Stimulated activated CD4-positive, alpha-beta T cell treated with anti-CD3 and anti-CD28 coated beads, Interleukin-4, amount 100 ng/mL, for 1 hour (primary cell): ENCODE measurements around the gene TCF3.

ENCODE experiments used
- DNase-seq: peaks from one replicate; pipeline ENCODE4 v3.0.0-alpha.2; 2020

TCF3 gene

GRCh38 chr19:1577929-1578618, 74.3 kb downstream of the TCF3 start:
- DNase-seq = no peak

- no peak for DNase-seq
Observed at GRCh38 chr19:1577090-1577928, 75.1 kb downstream of the TCF3 start.

GRCh38 chr19:1576242-1577089, 75.9 kb downstream of the TCF3 start:
- DNase-seq = no peak

GRCh38 chr19:1575323-1576241, 76.8 kb downstream of the TCF3 start:
- no peak for DNase-seq

GRCh38 chr19:1574354-1575136, 77.9 kb downstream of the TCF3 start:
- DNase-seq = no peak

- no peak for DNase-seq
Observed at GRCh38 chr19:1572795-1573194, 79.6 kb downstream of the TCF3 start.

GRCh38 chr19:1571358-1571757, 81.1 kb downstream of the TCF3 start:
- no peak for DNase-seq

GRCh38 chr19:1570836-1571235, 81.6 kb downstream of the TCF3 start:
- no peak for DNase-seq

GRCh38 chr19:1569997-1570396, 82.4 kb downstream of the TCF3 start:
- no peak for DNase-seq

GRCh38 chr19:1568320-1569019, 83.9 kb downstream of the TCF3 start, which contains the start of gene MEX3D:
Gene MEX3D, minus strand, starts transcription at chr19:1568325. Its CDS starts 267 bp downstream, at chr19:1568058.
- DNase-seq = peak; percentile 83

GRCh38 chr19:1567848-1568227, 84.6 kb downstream of the TCF3 start:
- DNase-seq = no peak

- no peak for DNase-seq
Observed at GRCh38 chr19:1567116-1567847, 85.1 kb downstream of the TCF3 start.

GRCh38 chr19:1566392-1567115, 85.9 kb downstream of the TCF3 start:
- DNase-seq = no peak

- no peak for DNase-seq
Observed at GRCh38 chr19:1563251-1563650, 89.2 kb downstream of the TCF3 start.

- no peak for DNase-seq
Observed at GRCh38 chr19:1561236-1561842, 91.1 kb downstream of the TCF3 start.

- DNase-seq = no peak
Observed at GRCh38 chr19:1560286-1560882, 92.0 kb downstream of the TCF3 start.
